Loucy (cell line): Measurements from ENCODE around the gene OR7G2.
"Not testable (repeated sequence)": the region's sequence is repeated elsewhere in the genome, so short reads cannot be mapped to it uniquely, and the experiment has no call there.

Experiments used
- H2AFZ ChIP-seq: fragments of 200-600 bp; sonication (generic); 2 replicates; pipeline ENCODE4 v1.6.0; 2016; ENCODE audit warnings: antibody characterized with exemption, mild to moderate bottlenecking, low read length, moderate library complexity
- H3F3A ChIP-seq: fragments of 200-600 bp; 2 replicates; pipeline ENCODE4 v1.6.0; 2016; ENCODE audit warnings: antibody characterized with exemption, low read depth, mild to moderate bottlenecking
- H3K27me3 ChIP-seq: fragments of 200-600 bp; sonication (generic); 2 replicates; pipeline ENCODE4 v1.6.1; 2014; ENCODE audit warnings: low read length, mild to moderate bottlenecking; ENCODE audit not compliant: insufficient read depth, poor library complexity, severe bottlenecking
- H3K36me3 ChIP-seq: fragments of 200-600 bp; sonication (generic); 2 replicates; pipeline ENCODE4 v1.6.1; 2016; ENCODE audit warnings: low read length; ENCODE audit not compliant: insufficient read depth
- H3K4me1 ChIP-seq: fragments of 200-600 bp; sonication (generic); 2 replicates; pipeline ENCODE4 v1.5.1; 2014; ENCODE audit warnings: low read length, mild to moderate bottlenecking; ENCODE audit not compliant: insufficient read depth, poor library complexity, severe bottlenecking
- H3K4me2 ChIP-seq: fragments of 200-600 bp; sonication (generic); 2 replicates; pipeline ENCODE4 v1.6.0; 2014; ENCODE audit warnings: antibody characterized with exemption, low read length, low read depth, mild to moderate bottlenecking; ENCODE audit not compliant: poor library complexity, severe bottlenecking
- H3K4me3 ChIP-seq: fragments of 200-600 bp; sonication (generic); 2 replicates; pipeline ENCODE4 v1.5.1; 2014; ENCODE audit warnings: low read length, mild to moderate bottlenecking, mixed read lengths; ENCODE audit not compliant: poor library complexity, severe bottlenecking
- H3K79me2 ChIP-seq: fragments of 200-600 bp; sonication (generic); 2 replicates; pipeline ENCODE4 v1.6.1; 2014; ENCODE audit warnings: low read length; ENCODE audit not compliant: insufficient read depth
- H3K9ac ChIP-seq: fragments of 200-600 bp; sonication (generic); 2 replicates; pipeline ENCODE4 v1.6.0; 2014; ENCODE audit warnings: mild to moderate bottlenecking, low read depth, low read length, moderate library complexity; ENCODE audit not compliant: poor library complexity, severe bottlenecking
- H3K9me2 ChIP-seq: fragments of 200-600 bp; sonication (generic); replicated peaks from 2 replicates; pipeline ENCODE4 v1.6.1; 2016; ENCODE audit warnings: low read depth, low read length, mixed read lengths
- H3K9me3 ChIP-seq: fragments of 200-600 bp; sonication (generic); 2 replicates; pipeline ENCODE4 v1.6.1; 2014; ENCODE audit warnings: mild to moderate bottlenecking, antibody characterized with exemption, low read length, low read depth; ENCODE audit not compliant: insufficient read depth
- H4K20me1 ChIP-seq: fragments of 200-600 bp; sonication (generic); 2 replicates; pipeline ENCODE4 v1.6.0; 2014; ENCODE audit warnings: antibody characterized with exemption, low read length, mild to moderate bottlenecking; ENCODE audit not compliant: insufficient read depth, poor library complexity, severe bottlenecking
- EZH2phosphoT487 ChIP-seq: fragments of 200-600 bp; IDR thresholded peaks from 2 replicates; pipeline ENCODE4 v1.6.1; 2018; ENCODE audit warnings: antibody characterized with exemption, mild to moderate bottlenecking, moderate library complexity, borderline replicate concordance
- TF ChIP-seq, protein P1 (sequence below): fragments of 200-600 bp; sonication (generic); conservative IDR thresholded peaks from 2 replicates; pipeline ENCODE4 v1.5.1; 2014; ENCODE audit warnings: mild to moderate bottlenecking, antibody characterized with exemption, low read length

The OR7G2 gene

DNA sequence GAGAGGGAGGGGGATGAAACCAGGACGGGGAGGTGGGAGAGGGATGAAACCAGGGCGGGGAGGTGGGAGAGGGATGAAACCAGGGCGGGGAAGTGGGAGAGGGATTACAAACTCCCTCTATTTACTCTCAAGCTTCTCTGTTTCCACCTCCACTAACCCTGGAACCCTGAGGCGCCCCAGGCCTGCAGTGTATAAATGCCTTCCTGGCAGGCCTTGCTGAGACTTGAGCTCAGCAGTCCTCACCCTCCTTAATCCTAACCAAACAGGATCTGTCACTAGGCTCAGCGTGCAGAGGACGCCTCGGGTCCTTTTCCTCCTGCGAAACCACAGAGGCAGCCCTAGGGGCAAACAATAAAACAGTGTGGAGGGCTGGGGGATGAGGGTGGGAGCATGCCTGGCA, 52.5 kb downstream of the OR7G2 start:
- H3K4me2 ChIP-seq: no peak overlapping the region
- H3K9me2 ChIP-seq: no peaks in the 10 kb centered on the region
- no peaks in the 10 kb centered on the region for H3K4me1 ChIP-seq
- no peak overlapping the region for H2AFZ ChIP-seq
- H3K79me2 ChIP-seq: no peaks in the 10 kb centered on the region
- no peak overlapping the region for H3K4me3 ChIP-seq
- no peak overlapping the region for H3K9ac ChIP-seq
- no peaks in the 10 kb centered on the region for H3K9me3 ChIP-seq
- H3F3A ChIP-seq: no peaks in the 10 kb centered on the region
- H3K27me3 ChIP-seq: no peaks in the 10 kb centered on the region
- H4K20me1 ChIP-seq: no peaks in the 10 kb centered on the region
- no peaks in the 10 kb centered on the region for H3K36me3 ChIP-seq
- TF ChIP-seq, protein P1, sequence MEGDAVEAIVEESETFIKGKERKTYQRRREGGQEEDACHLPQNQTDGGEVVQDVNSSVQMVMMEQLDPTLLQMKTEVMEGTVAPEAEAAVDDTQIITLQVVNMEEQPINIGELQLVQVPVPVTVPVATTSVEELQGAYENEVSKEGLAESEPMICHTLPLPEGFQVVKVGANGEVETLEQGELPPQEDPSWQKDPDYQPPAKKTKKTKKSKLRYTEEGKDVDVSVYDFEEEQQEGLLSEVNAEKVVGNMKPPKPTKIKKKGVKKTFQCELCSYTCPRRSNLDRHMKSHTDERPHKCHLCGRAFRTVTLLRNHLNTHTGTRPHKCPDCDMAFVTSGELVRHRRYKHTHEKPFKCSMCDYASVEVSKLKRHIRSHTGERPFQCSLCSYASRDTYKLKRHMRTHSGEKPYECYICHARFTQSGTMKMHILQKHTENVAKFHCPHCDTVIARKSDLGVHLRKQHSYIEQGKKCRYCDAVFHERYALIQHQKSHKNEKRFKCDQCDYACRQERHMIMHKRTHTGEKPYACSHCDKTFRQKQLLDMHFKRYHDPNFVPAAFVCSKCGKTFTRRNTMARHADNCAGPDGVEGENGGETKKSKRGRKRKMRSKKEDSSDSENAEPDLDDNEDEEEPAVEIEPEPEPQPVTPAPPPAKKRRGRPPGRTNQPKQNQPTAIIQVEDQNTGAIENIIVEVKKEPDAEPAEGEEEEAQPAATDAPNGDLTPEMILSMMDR: no peak
- no peak for TF ChIP-seq EZH2phosphoT487

DNA sequence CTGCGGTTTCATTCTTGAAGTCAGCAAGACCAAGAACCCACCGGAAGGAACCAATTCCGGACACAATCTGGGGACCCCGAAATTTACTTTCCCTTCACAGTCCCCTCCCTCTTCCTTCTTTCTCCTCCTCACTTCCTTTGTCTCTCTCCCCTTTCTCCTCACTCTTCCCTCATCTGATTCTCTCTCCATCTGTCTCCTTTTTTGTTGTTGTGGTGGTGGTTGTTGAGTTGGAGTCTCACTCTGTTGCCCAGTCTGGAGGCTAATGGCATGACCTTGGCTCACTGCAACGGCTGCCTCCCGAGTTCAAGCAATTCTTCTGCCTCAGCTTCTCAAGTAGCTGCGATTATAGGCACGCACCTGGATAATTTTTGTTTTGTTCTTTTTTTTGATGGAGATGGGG, 53.1 kb downstream of the OR7G2 start:
- Histone ChIP-seq H3K4me1 (no peaks in the 10 kb centered on the region), H3K4me2 (no peak overlapping the region), H4K20me1 (no peaks in the 10 kb centered on the region), H3K9me3 (no peaks in the 10 kb centered on the region), H3K36me3 (no peaks in the 10 kb centered on the region), H3K9me2 (no peaks in the 10 kb centered on the region), H2AFZ (no peak overlapping the region), H3F3A (no peaks in the 10 kb centered on the region), H3K4me3 (no peak overlapping the region), H3K27me3 (no peaks in the 10 kb centered on the region), H3K79me2 (no peaks in the 10 kb centered on the region), H3K9ac (no peak overlapping the region)
- TF ChIP-seq, protein P1: no peak
- no peak for TF ChIP-seq EZH2phosphoT487

DNA sequence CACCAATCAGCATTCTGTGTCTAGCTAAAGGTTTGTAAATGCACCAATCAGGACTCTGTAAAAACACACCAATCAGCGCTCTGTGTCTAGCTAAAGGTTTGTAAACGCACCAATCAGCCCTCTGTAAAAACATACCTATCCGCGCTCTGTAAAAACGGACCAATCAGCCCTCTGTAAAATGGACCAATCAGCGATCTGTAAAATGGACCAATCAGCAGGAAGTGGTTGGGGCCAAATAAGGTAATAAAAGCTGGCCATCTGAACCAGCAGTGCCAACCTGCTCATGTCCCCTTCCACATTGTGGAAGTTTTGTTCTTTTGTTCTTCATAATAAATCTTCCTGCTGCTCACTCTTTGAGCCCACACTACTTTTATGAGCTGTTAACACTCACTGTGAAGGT, 53.6 kb downstream of the OR7G2 start:
- H3K27me3 ChIP-seq, H3F3A ChIP-seq, H3K9me3 ChIP-seq, H3K4me1 ChIP-seq, H3K9me2 ChIP-seq, H3K4me2 ChIP-seq, H3K4me3 ChIP-seq, H4K20me1 ChIP-seq, H2AFZ ChIP-seq, H3K36me3 ChIP-seq, H3K9ac ChIP-seq, H3K79me2 ChIP-seq: not testable (repeated sequence)

DNA sequence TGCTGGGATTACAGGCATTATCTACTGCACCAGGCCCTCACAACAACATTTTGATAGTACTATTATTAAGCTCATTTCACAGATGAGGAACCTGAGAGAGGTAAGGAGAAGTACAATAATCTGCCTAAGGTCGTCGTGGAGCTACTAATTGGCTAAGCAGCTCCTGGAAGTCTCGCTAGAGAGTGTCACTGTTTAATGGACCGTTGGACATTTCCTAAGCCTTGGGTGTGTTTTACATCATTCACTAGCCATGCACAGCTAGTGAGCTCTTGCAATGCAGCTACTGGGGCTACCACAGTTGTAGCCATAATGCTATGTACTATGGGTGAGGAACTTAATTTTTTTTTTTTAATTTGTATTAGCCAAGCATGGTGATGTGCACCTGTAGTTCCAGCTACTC, 54.4 kb downstream of the OR7G2 start:
- Histone ChIP-seq H3K9me2 (no peaks in the 10 kb centered on the region), H3K27me3 (no peaks in the 10 kb centered on the region), H4K20me1 (no peaks in the 10 kb centered on the region), H2AFZ (no peak overlapping the region), H3K9ac (no peak overlapping the region), H3K4me1 (no peaks in the 10 kb centered on the region), H3K79me2 (no peaks in the 10 kb centered on the region), H3K36me3 (no peaks in the 10 kb centered on the region), H3K9me3 (no peaks in the 10 kb centered on the region), H3K4me2 (no peak overlapping the region), H3F3A (no peaks in the 10 kb centered on the region), H3K4me3 (no peak overlapping the region)
- TF ChIP-seq EZH2phosphoT487: no peak
- TF ChIP-seq, protein P1: no peak
